GM12872 (cell line): ENCODE data around the gene POLR1C.

Source experiments
- TF ChIP-seq, protein P1 (sequence below): IDR thresholded peaks from 3 replicates; pipeline ENCODE4 v1.5.1; 2011; ENCODE audit warnings: low read depth, mild to moderate bottlenecking, low read length, moderate library complexity; ENCODE audit not compliant: insufficient read depth

Gene POLR1C

DNA sequence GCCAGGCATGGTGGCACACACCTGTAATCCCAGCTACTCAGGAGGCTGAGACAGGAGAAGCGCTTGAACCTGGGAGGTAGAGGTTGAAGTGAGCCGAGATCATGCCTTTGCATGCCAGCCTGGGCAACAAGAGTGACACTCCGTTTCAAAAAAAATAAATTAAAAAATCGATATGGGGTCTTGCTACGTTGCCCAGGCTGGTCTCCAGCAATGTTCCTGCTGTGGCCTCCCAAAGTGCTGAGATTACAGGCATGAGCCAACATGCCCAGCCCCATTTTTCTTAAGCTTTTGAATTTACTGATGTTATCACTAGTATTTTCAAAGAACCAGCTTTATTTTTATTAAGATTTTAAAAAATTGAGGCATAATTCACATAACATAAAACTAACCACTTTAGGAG is 23.6 kb downstream of the POLR1C start:
- TF ChIP-seq, protein P1, sequence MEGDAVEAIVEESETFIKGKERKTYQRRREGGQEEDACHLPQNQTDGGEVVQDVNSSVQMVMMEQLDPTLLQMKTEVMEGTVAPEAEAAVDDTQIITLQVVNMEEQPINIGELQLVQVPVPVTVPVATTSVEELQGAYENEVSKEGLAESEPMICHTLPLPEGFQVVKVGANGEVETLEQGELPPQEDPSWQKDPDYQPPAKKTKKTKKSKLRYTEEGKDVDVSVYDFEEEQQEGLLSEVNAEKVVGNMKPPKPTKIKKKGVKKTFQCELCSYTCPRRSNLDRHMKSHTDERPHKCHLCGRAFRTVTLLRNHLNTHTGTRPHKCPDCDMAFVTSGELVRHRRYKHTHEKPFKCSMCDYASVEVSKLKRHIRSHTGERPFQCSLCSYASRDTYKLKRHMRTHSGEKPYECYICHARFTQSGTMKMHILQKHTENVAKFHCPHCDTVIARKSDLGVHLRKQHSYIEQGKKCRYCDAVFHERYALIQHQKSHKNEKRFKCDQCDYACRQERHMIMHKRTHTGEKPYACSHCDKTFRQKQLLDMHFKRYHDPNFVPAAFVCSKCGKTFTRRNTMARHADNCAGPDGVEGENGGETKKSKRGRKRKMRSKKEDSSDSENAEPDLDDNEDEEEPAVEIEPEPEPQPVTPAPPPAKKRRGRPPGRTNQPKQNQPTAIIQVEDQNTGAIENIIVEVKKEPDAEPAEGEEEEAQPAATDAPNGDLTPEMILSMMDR = no peak

DNA sequence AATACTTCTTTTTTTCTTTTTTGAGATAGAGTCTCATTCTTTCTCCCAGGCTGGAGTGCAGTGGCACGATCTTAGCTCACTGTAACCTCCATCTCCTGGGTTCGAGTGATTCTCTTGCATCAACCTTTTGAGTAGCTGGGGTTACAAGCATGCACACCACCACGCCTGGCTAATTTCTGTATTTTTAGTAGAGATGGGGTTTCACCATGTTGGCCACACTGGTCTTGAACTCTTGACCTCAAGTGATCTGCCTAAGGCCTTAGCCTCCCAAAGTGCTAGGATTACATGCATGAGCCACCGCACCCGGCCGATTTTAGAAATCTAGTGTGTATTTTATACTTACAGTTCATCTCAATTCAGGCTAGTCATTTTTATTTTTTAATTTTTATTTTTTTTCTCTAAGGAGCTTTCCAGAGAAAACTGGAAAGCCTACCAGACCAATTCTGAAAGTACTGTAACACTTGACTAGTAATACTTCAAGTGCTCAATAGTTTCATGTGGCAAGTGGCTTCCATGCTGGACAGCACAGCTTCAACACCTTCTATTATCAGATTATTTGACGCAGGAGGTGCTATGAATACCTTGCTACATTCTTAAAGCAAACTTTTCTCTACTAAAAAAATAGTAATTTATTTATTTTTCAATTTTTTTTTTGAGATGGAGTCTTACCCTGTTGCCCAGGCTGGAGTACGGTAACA is 25.0 kb downstream of the POLR1C start:
- TF ChIP-seq, protein P1 = no peak

DNA sequence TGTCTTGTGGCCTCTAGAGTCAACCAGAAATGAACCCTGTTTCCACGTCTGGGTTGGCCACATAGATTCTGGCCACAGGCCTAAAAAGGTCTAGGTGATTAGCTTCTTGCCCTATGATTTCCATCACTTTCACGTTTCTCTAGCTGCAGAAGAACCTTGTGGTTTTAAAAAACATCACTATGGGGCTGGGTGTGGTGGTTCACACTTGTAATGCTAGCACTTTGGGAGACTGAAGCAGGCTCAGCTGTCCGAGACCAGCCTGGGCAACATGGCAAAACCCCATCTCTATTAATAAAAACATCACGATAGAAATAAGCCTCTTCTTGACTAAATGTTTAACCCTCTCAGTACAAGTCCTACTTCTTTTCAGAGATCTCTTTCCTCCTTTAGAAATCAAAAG is 27.6 kb downstream of the POLR1C start:
- TF ChIP-seq, protein P1 = no peak

DNA sequence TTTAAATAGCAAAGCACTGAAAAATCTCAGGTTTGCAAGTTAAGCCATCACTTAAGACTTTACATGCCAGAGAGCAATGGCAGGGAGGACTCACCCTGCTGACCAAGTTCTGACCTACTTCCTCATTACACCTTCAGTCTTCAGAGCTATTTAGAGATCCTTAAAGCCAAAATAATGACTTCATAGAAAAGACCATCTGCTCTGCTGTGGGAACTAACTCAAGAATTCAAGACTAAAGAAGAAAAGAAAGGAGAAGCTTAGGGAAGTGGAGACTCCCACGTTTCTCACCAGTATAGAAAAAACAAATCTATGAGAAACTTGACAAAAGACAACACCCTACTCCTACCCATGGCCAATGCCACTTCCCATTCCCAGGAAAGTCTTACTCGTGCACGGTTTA is 30.3 kb downstream of the POLR1C start:
- TF ChIP-seq, protein P1 = no peak

DNA sequence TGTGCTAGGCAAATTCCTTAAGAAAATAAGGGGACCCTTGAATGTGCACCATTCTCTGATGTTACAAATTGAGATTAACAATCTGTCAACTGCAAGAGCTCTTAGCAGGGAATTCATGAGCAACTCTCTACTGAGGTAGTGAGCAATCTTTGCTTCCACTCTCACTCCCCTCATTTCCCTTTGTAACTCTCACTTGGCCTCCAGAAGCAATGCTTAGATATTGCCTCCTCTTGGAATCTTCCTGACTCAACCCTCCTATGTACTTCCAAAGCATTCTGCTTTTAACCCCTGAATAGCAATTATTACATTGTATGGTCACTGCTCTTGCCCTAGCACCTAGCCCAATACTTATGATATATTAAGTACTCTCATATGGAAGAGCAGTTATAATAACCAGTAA is 42.4 kb downstream of the POLR1C start:
- TF ChIP-seq, protein P1 = no peak

DNA sequence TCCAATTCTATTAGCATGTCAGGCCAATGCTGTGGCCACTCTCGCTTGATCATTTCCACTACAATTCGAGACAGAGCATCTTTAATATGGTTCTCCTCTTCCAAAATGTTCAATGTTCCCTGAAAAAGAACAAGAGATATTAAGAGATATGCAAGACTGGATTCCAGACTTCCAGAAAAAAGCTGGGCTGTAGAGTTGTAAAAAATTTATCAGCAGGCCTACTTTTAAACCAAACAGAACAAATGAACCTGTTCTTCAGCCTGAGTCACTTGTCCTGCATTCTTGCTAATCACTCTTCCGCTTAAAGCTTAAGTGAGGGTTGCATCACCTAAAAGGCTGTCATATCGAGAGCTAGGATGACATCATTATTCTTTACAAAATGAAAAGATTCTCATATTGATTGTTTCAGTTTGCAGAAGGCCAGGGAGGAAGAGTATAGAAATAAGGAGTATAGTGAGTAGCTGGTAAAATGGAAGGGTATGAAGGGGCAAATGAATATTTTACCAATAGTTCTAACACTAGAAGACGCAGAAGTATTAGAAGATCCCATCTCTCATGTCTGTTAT is 54.1 kb downstream of the POLR1C start:
- TF ChIP-seq, protein P1 = no peak
